Effector CD4-positive, alpha-beta T cell (primary cell): Measurements from ENCODE around the gene SH2D6. TPM values are rescaled to one million over a fixed set of nuclear protein-coding genes. Genes with fewer than 3 reads are reported as not detected.
"Not testable (repeated sequence)": the region's sequence is repeated elsewhere in the genome, so short reads cannot be mapped to it uniquely, and the experiment has no call there.

Source experiments
- DNase-seq: peaks from one replicate; pipeline ENCODE4 v3.0.0-alpha.2; 2020
- total RNA-seq: gene quantifications from one replicate; lab custom pipeline; 2026; lab: John Stamatoyannopoulos, UW

The SH2D6 gene
- not detected for total RNA-seq

- peak; percentile 79 for DNase-seq
Measured at GRCh38 chr2:85418132-85419008, at the start of gene SH2D6. SH2D6 (plus strand) TSS chr2:85418714; CDS start chr2:85429466, 10,752 bp downstream.

- DNase-seq: no peak
Measured at GRCh38 chr2:85368921-85369320, 49.6 kb upstream of the SH2D6 start.

GRCh38 chr2:85369500-85369899 is 49.0 kb upstream of the SH2D6 start:
- no peak for DNase-seq

- DNase-seq: no peak
Measured at GRCh38 chr2:85371045-85371444, 47.5 kb upstream of the SH2D6 start.

GRCh38 chr2:85376291-85377065 is 42.0 kb upstream of the SH2D6 start:
- DNase-seq: no peak

GRCh38 chr2:85377083-85377482 is 41.4 kb upstream of the SH2D6 start:
- no peak for DNase-seq

GRCh38 chr2:85378257-85378656 is 40.3 kb upstream of the SH2D6 start:
- DNase-seq: no peak

- DNase-seq: no peak
Measured at GRCh38 chr2:85380048-85380447, 38.5 kb upstream of the SH2D6 start.

GRCh38 chr2:85383151-85383550 is 35.4 kb upstream of the SH2D6 start:
- not testable (repeated sequence) for DNase-seq

- no peak for DNase-seq
Measured at GRCh38 chr2:85383850-85384249, 34.7 kb upstream of the SH2D6 start.

GRCh38 chr2:85385746-85386145 is 32.8 kb upstream of the SH2D6 start:
- DNase-seq: no peak

GRCh38 chr2:85387754-85388153 is 30.8 kb upstream of the SH2D6 start:
- DNase-seq: no peak

- DNase-seq: no peak
Measured at GRCh38 chr2:85388878-85389538, 29.5 kb upstream of the SH2D6 start.

- DNase-seq: peak; percentile 60
Measured at GRCh38 chr2:85390941-85391669, 27.4 kb upstream of the SH2D6 start.

- no peak for DNase-seq
Measured at GRCh38 chr2:85393836-85394235, 24.7 kb upstream of the SH2D6 start.

GRCh38 chr2:85394261-85394681 is 24.2 kb upstream of the SH2D6 start:
- DNase-seq: no peak

GRCh38 chr2:85394976-85395375 is 23.5 kb upstream of the SH2D6 start:
- no peak for DNase-seq

GRCh38 chr2:85395912-85396475 is 22.5 kb upstream of the SH2D6 start:
- DNase-seq: no peak

- DNase-seq: no peak
Measured at GRCh38 chr2:85396531-85397470, 21.7 kb upstream of the SH2D6 start.

- no peak for DNase-seq
Measured at GRCh38 chr2:85397925-85398331, 20.6 kb upstream of the SH2D6 start.
